Eye (tissue), 1 donor: ENCODE data around the gene VPS26B.
"Not testable (repeated sequence)": the region's sequence is repeated elsewhere in the genome, so short reads cannot be mapped to it uniquely, and the experiment has no call there.

Experiments
- DNase-seq: peaks from one replicate; pipeline ENCODE4 v3.0.0-alpha.2; 2015

VPS26B gene

DNA sequence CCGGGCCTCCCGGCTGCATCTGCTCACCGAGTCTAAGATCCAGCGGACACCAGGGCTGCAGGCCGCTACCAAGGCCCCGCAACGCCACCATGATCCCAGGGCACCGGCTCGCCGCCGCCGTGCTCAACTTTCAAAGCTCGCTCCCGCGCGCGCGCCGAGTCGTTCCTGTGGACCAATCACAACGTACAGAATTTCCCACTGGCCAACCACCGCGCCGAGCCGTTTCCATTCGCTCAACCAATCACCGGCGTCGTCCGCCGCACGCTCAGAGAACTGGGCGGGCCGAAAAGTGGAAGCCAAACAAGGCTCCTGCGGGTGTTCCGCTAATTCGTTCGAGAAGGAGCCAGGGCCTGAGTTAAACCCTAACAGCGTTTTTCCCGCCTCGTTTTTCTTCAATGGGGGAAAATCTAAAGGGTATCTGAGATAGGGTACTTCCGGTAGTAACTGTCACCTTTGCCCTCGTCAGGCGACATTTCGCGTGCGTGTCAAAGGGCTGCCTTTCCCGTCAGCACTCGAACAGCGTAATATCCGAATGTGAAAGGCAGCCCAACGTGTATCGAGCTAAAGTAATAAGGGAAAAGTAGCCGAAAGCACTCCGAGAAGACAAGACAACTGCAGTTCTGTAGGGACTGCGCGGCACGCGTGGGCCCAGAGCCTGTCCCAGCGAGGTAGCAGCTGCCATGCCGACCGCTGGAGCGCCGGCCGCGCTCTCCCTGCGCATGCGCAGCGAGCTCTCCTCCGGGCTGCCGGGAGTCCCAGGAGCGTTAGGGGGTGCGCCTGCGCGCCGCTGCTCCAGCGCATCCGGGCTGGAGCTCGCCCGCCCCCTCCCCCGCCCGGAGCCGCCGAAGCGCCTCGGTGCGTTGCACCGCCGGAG, at the start of gene VPS26B, which contains the start of gene NCAPD3:
Gene VPS26B (plus strand): TSS at position 836 of the 874 bp plus-strand sequence. CDS start 452 bp downstream, outside the sequence.
Gene NCAPD3 (minus strand): TSS at position 132 of the 874 bp plus-strand sequence. CDS start 41 bp downstream, at position 91.
- DNase-seq = peak; percentile 99

DNA sequence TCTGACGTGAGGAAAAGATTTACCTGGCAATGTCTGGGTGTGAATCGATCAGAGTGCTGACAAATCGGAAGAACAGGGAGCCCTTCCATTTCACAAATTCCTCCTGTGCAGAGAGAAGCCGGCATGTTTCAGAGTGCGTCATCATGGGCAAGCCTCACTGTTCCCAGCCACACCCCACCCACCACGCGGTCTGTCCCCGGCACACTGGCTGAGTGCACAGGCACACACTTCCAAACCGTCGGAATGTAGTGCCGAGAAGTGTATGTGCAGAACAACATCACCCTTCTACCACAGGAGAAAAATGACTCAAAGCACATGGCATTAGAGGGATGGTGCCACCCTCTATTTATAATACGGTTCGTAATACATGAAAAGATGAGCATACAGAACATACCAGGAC, 48.2 kb upstream of the VPS26B start:
- no peak for DNase-seq

DNA sequence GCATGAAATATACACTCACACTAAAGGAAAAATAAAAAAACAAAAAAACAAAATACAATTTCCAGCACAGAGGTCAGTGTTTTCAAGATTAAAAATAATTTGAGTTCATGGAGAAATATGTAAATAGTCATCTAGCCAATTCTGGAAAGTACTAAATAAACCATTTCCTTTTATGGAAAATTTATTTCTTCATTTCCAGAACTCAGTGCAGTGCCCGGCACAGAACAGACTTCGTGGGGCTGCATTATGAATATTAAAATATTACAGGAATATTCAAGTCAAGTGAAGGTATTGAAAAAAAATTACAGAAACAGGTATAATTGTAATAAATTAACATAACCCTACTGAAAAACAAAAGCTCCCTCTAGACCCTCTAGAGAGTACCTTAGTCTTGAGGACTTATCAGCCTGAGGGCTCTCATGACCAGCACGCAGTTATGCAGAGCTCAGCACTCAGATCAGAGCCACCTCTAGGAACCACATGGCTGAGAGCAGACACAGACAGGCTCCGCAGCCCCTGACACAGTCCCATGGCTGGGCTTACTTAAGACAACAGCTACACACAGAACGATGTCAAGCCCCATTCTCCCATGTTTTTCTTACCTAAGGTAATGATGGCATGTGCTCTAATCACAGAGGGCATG, 46.3 kb upstream of the VPS26B start:
- DNase-seq = no peak

DNA sequence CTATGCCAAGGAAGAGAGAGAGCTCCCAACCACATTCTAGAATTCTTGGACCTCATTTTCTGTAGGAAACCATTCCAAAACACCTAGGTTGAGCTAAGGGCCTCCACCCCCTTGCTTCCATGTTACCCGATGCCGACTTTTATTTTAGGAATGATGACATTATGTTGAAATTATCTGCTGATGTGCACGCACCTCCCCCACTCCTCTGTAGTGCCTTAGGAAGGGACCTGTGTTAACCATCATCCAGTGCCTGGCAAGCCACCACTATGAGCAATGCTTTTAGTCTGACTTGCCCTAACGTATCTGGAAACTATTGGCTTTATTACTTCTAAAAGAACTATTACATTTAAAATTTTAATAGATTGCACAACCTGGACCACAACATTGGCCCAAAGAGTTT, 42.8 kb upstream of the VPS26B start:
- no peak for DNase-seq

DNA sequence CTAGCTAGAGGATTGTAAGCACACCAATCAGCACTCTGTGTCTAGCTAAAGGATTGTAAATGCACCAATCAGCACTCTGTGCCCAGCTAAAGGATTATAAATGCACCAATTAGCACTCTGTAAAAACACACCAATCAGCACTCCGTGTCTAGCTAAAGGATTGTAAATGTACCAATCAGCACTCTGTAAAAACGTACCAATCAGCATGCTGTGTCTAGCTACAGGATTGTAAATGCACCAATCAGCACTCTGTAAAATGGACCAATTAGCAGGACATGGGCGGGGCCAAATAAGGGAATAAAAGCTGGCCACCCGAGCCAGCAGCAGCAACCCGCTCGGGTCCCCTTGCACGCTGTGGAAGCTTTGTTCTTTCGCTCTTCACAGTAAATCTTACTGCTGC, 36.4 kb upstream of the VPS26B start:
- DNase-seq = not testable (repeated sequence)

DNA sequence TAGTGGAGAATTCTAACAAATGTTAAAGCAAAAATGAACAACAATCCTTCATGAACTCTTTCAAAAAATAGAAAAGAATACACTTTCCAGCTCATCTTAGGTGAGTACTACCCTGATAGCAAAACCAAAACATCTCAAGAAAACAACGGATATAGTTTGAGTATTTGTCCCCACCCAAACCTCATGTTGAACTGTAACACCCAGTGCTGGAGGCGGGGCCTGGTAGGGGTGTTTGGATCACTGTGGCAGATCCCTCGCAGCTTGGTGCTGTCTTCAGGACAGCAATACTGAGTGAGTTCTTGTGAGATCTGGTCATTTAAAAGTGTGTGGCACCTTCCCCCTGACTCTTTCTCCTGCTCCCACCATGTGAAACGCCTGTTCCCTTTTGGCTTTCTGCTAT, 27.7 kb upstream of the VPS26B start:
- no peak for DNase-seq

DNA sequence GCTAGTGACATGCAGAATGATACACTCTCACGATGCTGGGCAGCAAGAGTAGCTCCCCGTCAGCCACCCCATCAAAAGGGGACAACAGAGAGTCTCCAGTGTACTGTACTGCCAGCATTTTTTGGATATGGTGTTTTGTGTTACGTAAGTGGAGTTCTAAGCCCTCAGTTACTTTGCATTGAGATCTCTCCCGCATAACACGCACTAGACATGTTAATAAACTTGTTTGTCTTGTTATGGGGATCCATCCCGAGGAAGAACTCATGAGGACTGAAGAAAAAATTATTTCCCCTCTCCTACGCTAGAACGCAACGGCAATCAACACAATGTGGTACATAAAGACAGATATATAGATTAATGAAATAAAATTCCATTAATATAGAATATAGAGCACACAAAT, 24.9 kb upstream of the VPS26B start:
- no peak for DNase-seq

DNA sequence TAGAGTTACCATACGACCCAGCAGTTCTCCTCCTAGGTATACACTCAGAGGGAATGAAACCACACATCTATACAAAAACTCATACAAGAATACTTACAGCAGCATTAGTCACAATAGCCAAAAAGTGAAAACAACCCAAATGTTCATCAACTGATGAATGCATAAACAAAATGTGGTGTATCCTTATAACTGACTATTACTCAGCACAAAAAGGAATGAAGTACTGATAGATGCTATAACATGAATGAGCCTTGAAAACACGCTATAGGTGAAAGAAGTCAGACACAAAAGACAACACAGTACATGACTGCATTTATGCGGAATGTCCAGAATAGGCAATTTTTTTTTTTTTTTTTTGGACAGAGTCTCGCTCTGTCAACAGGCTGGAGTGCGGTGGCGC, 23.8 kb upstream of the VPS26B start:
- no peak for DNase-seq

DNA sequence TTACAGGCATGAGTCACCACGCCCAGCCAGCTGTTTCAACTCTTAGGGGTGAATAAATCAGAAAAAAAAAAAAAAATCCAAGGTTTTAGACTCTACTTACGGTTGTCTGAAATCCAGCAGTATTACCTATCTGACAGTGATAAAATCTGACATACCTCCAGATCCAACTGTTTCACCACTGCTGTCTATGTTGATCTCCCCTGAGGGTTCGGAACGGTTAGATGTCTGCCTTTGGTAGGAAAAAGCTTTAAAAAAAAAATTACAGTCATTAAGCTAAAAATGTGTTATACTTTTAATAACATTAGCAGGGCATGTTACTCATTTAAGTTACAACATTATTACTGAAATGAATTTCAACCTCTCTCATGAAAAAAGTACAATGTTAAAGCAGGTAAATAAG, 21.8 kb upstream of the VPS26B start:
- DNase-seq = no peak

DNA sequence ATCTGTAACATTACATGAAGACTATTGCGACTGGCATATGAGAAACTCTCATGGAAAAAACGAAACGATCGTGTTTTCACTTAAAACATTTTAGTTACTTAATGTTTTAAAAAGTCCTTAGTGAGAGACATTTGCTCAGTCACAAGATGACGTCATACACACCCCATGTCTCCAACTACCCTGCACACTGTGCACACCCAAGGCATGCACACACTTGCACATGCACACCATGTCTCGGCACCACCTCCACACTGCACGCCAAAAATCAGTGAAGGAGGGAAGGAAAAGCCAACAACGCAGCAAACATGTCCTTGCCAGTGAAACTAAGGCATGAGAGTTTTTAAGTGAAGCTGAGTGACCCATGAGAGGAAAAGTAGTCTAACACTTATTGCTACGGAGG, 18.7 kb upstream of the VPS26B start:
- no peak for DNase-seq

DNA sequence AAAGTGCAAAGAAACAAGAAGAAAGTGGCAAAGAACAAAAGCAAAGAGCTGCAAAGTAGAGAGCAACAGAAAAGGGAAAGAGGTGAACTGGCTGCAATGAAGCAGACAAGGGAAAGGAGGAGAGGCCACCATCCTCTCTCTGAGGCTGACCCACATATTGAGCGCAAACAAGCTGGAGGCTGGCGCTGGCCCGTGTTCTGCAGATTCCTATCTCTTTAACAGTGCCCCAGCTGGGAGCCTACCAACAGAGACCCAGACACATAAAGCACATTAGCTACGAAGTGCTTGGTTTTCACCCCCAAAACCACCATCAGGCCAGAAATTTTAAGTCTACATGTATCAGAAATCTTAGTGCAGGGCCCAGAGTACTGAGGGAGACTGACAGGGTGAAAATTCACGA, 18.3 kb upstream of the VPS26B start:
- DNase-seq = no peak

DNA sequence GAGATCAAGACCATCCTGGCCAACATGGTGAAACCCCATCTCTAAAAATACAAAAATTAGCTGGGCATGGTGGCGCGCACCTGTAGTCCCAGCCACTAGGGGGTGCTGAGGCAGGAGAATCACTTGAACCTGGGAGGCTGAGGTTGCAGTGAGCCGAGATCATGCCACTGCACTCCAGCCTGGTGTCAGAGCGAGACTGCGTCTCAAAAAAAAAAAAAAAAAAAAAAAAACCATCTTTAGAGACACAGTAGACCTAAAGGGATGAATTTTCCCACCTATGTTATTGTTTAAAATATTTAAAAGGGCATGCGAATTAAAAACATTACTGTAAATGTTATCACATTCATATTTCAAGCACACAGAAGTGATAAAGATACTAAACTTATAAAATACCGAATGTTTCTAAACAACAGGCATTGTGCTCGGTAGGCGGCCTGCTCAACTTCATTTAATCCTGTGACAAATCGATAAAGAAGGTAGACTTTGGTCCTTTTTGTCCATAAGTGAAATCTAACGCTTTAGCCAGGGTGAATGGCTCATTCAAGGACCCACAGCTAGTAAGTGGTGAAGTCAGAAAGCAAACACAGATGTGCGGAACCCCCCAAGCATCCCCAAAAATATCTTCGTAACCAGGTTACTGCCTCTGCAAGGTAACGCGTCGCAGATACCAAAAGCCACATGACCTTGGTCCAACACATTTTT, 16.8 kb upstream of the VPS26B start:
- DNase-seq = peak; percentile 35

DNA sequence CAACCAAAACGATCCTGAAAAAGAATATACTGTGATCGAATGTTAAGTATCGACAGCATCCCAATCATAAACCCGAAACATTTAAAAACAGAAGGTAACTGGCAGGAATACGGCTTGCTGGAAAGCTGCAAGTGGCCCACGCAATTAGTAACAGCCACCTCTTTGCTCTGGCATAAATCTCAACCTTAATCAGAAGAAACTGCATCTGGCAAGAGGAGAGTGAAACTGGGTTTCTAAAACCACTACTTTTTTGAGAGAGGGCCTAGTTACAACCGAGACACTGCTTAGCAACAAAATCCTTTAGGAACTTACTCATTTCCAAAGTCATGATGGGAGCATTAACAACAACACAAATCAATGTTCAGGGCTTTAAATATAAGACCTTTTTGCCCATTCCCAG, 8.6 kb upstream of the VPS26B start:
- no peak for DNase-seq

DNA sequence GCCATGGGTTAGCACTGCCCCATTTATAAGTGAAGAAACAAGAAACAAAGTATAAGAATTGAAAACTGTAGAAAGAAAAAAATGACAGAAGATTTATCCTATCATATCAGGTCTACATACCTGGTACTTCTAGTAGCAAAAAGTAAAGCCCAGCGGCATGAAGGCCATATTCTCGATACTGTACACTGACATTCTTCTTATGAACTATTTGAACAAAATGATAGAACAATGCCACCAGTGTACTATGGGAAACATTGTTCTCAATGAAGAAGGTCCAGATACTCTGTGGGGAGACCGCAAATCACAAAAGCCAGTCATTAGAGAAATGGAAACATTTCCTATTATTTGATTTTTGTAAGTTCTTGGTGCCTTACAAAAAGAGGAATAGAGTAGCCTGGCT, 7.7 kb upstream of the VPS26B start:
- no peak for DNase-seq

DNA sequence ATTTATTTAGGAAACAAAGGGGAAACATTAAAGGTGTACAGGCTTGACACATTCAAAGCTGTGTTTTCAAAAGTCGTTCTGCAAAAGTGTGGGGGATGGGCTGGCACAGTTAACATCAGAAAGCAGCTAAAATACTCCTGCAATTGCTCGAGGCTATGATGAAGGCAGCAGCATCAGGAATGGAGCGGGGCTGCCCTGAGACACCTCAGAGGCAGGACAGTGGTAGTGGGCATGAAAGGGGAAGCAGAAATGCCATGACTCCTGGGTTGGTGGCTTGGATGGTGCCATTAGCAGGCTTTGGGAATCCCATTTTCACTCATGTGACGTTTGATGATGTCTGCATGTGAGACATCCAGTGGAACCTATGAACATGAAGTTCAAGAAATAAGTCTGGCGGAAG, 1.4 kb upstream of the VPS26B start:
- peak; percentile 25 for DNase-seq

DNA sequence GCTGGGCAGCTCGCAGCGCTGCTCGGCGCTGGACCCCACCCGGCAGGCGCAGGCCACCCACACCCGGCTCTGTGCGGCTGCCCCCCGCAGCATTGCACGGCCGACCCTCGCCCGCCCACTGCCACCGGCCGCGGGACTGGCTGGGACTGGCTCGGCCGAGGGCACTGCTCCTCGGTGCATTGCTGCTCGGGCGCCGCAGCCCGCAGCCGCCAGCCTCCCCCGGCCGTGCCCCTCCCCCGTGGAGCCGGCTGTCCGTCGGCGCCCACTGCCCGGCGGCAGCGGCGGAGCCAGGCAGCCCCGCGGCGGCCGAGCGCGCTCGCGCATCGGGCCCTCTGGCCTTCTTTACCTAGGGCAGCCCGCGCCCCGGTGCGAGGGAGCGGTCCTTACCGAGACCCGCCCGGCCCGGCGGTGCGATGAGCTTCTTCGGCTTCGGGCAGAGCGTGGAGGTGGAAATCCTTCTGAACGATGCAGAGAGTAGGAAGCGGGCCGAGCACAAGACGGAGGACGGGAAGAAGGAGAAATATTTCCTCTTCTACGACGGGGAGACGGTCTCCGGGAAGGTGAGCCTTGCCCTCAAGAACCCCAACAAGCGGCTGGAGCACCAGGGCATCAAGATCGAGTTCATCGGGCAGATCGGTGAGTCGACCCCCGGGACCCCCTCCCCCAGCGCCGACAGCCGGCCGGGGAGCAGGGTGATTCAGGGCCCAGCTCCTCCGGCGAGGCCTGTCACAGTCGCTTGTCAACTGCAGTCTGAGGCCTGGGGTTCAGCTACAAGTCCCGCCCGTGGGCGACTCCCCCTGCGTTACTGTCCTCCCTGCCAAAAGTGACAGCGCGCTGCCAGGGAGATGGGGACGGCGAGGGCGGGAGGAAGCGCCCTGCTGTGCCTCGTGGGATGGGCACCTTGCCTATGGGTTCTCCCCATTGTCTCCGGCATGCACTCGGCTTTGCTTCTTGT, 516 bp downstream of the VPS26B start:
- peak; percentile 61 for DNase-seq

DNA sequence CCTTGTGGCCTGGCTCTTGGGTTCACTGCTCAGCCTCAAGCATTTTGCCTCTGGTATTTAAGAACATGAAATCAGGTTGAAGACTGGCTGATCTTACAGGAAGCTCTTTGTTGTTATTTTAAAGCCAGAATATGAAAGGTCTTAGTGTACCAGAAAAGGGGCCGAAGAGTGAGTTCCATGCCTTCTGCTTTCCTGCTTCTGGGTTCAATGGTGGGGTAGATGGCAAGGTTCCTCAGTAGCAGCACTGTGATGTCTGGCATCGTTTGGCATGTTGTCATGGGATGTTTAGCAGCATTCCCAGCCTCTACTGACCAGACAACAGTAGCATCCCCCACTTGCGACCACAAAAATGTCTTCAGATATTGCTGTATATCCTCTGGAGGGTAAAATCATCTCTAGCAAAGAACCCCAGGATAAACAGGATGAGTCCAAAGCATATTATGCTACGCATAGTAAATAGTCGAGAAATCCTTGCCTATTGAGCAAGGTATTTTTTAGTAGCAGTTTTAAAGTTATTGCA, 2.4 kb downstream of the VPS26B start:
- DNase-seq = no peak

DNA sequence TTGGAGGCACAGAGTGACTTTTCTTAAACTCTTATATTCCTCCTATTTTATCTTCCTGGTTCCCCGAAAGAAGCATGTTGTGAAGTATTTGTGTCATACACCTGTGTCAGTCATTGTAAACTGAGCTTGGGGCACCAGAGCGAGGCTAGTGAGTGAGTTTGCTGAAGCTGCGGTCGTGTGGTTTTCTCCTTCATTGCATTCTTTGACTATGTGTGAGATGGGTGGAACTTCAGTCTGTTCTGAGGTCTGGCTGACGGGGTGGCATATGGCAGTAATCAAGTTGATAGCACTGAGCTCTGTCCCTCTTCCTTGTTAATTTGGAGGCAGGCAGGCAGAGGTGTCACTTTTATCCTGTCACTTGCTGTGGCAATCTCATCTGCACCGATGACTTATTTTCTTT, 4.2 kb downstream of the VPS26B start:
- no peak for DNase-seq

DNA sequence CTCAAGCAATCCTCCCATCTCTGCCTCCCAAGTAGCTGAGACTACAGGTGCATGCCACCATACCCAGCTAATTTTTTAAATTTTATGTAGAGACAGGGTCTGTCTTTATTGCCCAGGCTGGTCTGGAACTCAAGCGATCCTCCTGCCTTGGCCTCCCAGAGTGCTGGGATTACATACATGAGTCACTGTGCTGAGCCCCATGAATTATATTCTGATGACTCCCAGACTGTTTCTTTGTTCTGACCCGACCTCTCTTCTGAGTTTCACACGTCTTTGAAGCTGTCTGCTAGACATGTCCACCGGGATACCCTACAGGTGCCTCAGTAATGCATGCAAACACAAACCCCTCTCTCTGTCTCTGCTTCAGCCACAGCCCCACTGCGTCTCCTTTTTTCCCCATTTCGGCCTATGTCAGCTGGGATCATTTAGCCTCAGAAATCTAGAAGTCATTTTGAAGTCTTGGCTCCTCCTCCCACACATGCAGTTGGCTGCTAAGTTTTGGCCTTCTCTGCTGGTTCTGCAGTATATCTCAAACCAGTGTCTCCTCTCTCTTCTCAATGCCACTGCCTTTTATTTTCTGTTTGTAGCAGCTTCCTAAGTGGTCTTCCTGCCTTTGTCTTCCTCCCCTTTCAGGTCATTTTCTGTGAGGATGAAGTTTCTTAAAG, 4.8 kb downstream of the VPS26B start:
- no peak for DNase-seq

DNA sequence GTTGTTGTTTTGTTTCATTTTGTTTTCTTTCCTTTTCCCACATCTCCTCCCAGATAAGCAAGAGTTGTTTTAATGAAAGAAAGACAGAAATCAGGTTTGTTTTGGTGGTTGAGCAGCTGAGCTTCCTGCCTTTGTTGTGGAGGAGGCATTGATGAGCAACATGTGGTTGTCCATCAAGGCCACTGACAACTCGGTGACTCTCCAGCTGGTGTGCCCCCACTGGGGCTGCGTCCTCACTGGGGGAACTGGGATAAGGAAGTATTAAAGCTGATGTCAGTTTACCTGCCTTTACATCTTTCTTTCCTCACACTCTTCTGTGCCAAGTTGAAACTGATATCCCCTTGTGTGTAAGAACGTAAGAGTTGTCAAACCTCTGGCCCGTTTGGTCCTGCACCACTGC, 5.9 kb downstream of the VPS26B start:
- no peak for DNase-seq

DNA sequence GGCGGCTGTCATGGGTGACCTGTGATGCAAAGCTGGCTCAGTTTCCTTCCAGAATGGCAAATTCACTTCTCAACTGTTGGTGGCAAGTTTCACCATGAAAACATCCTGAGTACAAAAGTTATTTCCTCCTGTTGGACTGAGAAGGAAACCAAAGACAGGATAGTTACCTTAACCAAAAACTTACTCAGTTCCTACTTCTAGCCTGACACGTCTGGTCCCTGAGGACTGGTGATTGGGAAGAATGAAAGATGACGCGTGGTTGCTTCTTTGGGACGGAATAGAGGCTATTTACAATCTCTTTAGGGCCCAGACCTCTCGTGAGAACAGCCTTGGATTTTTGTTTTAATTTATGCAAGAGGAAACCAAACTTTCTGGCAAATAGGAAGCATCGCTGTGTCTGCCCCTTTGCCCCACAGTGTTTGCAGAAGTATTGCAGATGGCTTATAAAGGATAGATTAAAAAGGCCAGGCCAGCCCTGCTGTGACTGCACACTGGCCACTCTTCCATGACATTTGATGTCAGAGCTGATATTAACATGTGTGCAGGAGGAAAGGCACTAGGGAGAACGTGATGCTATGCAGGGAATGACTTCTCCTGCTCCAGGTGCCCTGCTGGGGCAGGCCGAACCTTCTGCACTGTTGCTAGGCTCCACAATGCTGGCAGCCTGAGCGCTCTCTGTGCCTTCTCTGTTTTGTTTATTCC, 7.6 kb downstream of the VPS26B start:
- DNase-seq = no peak
